Trophoblast cell (in vitro differentiated cells and primary cell): Measurements from ENCODE around the gene APOL5.

Source experiments
- DNase-seq, 2 donors: peaks; one replicate each; pipeline ENCODE4 v3.0.0-alpha.2; 2016
- H2AFZ ChIP-seq: 2 replicates; pipeline ENCODE4 v1.6.1; 2013; ENCODE audit warnings: low read length, moderate library complexity, mild to moderate bottlenecking; ENCODE audit not compliant: insufficient read depth, poor library complexity
- H2AK5ac ChIP-seq: 2 replicates; pipeline ENCODE4 v1.6.1; 2013; ENCODE audit warnings: mild to moderate bottlenecking, low read length
- H2BK120ac ChIP-seq: 2 replicates; pipeline ENCODE4 v1.6.1; 2013; ENCODE audit warnings: low read length, mild to moderate bottlenecking, moderate library complexity; ENCODE audit not compliant: insufficient read depth, poor library complexity
- H2BK12ac ChIP-seq: 2 replicates; pipeline ENCODE4 v1.6.1; 2013; ENCODE audit warnings: mild to moderate bottlenecking, low read length, moderate library complexity
- H2BK5ac ChIP-seq: 2 replicates; pipeline ENCODE4 v1.6.1; 2013; ENCODE audit warnings: low read length, low read depth, moderate library complexity, mild to moderate bottlenecking; ENCODE audit not compliant: poor library complexity
- H3K14ac ChIP-seq: 2 replicates; pipeline ENCODE4 v1.6.1; 2013; ENCODE audit warnings: mild to moderate bottlenecking, low read length
- H3K18ac ChIP-seq: 2 replicates; pipeline ENCODE4 v1.6.1; 2013; ENCODE audit warnings: mild to moderate bottlenecking, low read length
- H3K23ac ChIP-seq: 2 replicates; pipeline ENCODE4 v1.6.1; 2013; ENCODE audit warnings: low read length
- H3K27ac ChIP-seq: 2 replicates; pipeline ENCODE4 v1.5.1; 2013; ENCODE audit warnings: low read depth, mild to moderate bottlenecking, inconsistent platforms, low read length, moderate library complexity
- H3K27me3 ChIP-seq: 2 replicates; pipeline ENCODE4 v1.6.1; 2013; ENCODE audit warnings: inconsistent platforms, mild to moderate bottlenecking, low read length, moderate library complexity; ENCODE audit not compliant: insufficient read depth
- H3K36me3 ChIP-seq, 2 experiments: 1 replicate in 1 of 2; 2 replicates in 1 of 2; pipeline ENCODE4 v1.6.1; 2013; ENCODE audit warnings: low read length in 2 of 2, mild to moderate bottlenecking in 2 of 2, moderate library complexity in 1 of 2; ENCODE audit not compliant: insufficient read depth in 2 of 2, control insufficient read depth in 1 of 2
- H3K4ac ChIP-seq: 2 replicates; pipeline ENCODE4 v1.6.1; 2013; ENCODE audit warnings: low read depth, mild to moderate bottlenecking, low read length, moderate library complexity
- H3K4me1 ChIP-seq, 2 experiments: 1 replicate in 1 of 2; 2 replicates in 1 of 2; pipeline ENCODE4 v1.6.1; 2013; ENCODE audit warnings: low read length in 2 of 2, mild to moderate bottlenecking in 2 of 2, moderate library complexity in 1 of 2; ENCODE audit not compliant: insufficient read depth in 2 of 2, control insufficient read depth in 1 of 2
- H3K4me2 ChIP-seq: 2 replicates; pipeline ENCODE4 v1.6.1; 2013; ENCODE audit warnings: inconsistent platforms, mild to moderate bottlenecking, low read length, moderate library complexity
- H3K4me3 ChIP-seq: 2 replicates; pipeline ENCODE4 v1.5.1; 2013; ENCODE audit warnings: mild to moderate bottlenecking, low read depth, low read length, inconsistent platforms
- H3K79me1 ChIP-seq: one replicate; pipeline ENCODE4 v1.6.1; 2013; ENCODE audit warnings: low read length
- H3K79me2 ChIP-seq: 2 replicates; pipeline ENCODE4 v1.6.1; 2013; ENCODE audit warnings: low read length, mild to moderate bottlenecking; ENCODE audit not compliant: control insufficient read depth, insufficient read depth, poor library complexity
- H3K9ac ChIP-seq: 2 replicates; pipeline ENCODE4 v1.6.1; 2013; ENCODE audit warnings: mild to moderate bottlenecking, low read length
- H3K9me3 ChIP-seq: 2 replicates; pipeline ENCODE4 v1.6.1; 2013; ENCODE audit warnings: low read depth, mild to moderate bottlenecking, control low read depth, inconsistent platforms, low read length; ENCODE audit not compliant: insufficient read depth
- H4K12ac ChIP-seq: 2 replicates; pipeline ENCODE4 v1.6.1; 2013; ENCODE audit warnings: low read depth, mild to moderate bottlenecking, low read length, moderate library complexity
- H4K8ac ChIP-seq: 2 replicates; pipeline ENCODE4 v1.6.1; 2013; ENCODE audit warnings: low read depth, mild to moderate bottlenecking, low read length, moderate library complexity
- H4K91ac ChIP-seq: one replicate; pipeline ENCODE4 v1.6.1; 2013; ENCODE audit warnings: low read depth, mild to moderate bottlenecking, low read length, moderate library complexity
- WGBS: extraction: QIAGEN DNeasy Blood & Tissue Kit; methylation state at CpG from one replicate; pipeline ENCODE4 v1.1.7; 2013; ENCODE audit warnings: missing lambda C conversion rate; ENCODE audit not compliant: insufficient read length, insufficient coverage; ENCODE audit errors: extremely low coverage; 5-methylcytosine and 5-hydroxymethylcytosine counted together

Gene APOL5

DNA sequence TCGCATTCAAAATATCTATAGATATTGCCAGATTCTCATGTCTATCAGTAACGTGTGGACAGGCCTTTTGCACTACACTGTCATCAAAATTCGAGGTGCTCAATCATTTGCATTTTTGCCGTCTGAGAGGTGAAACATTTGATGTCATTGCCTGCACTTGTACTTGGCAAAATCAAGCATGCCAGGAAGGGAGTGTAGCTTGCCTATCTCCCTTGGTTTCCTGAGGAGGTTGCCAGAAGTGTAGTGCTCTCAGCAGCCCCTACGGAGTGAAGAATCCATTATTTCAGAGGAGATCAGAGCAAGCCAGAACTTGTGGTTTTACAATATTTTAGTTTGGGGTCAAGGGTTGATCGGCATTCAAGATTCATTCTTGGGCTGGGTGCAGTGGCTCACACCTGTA, 30.2 kb upstream of the APOL5 start:
- H3K4me2 ChIP-seq = no peak overlapping the region
- H2BK5ac ChIP-seq = no peak overlapping the region

DNA sequence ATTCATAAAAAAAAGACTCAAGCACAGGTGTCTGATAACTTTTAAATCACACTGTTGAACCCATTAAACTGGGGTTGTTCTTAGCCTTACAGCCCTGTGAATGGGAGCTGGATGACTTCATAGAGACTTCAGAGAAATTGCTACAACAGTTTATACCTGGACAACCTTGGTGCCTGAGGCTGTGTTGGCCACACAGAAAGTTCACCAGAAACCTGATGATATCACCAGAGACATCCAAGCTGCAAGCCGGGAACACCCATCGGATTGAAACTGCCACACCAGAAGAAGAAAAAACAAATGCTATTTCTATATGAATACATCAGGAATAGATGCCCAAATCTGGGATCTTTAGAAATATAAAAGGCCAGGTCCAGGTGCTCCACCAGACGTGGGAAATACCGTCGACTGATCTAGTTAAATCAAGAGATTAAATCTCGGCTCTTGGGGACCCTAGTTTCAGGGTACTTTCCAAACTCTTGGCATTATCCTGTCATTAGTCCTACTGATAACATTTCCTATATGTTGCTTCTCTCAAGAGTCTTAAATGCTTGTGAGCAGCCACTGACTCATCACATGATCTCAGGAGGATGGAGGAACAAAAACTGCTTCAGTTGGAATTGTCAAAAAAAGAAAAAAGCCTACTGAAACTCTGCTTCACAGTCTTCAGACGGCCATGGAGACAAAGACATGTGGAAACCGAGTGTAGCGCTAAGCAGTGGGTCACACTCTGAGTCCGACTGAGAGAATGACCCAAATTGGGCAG, 28.6 kb upstream of the APOL5 start:
- H3K79me2 ChIP-seq = no peaks in the 10 kb centered on the region
- H2BK12ac ChIP-seq = no peak overlapping the region
- H3K27ac ChIP-seq = no peak overlapping the region
- no peak overlapping the region for H2AK5ac ChIP-seq
- no peak overlapping the region for H3K18ac ChIP-seq
- H3K79me1 ChIP-seq = no peaks in the 10 kb centered on the region
- H3K23ac ChIP-seq = no peak overlapping the region
- no peak overlapping the region for H4K8ac ChIP-seq
- H3K4me2 ChIP-seq = no peak overlapping the region
- peak in 1 of 2 donors; percentile 18 for DNase-seq
- no peaks in the 10 kb centered on the region for H3K4me1 ChIP-seq
- no peaks in the 10 kb centered on the region for H3K9me3 ChIP-seq
- H2BK5ac ChIP-seq = no peak overlapping the region
- no peak overlapping the region for H2AFZ ChIP-seq
- no peak overlapping the region for H2BK120ac ChIP-seq
- H3K27me3 ChIP-seq = no peaks in the 10 kb centered on the region
- no peak overlapping the region for H4K12ac ChIP-seq
- H4K91ac ChIP-seq = no peak overlapping the region
- H3K36me3 ChIP-seq = no peaks in the 10 kb centered on the region
- no peak overlapping the region for H3K4ac ChIP-seq
- H3K4me3 ChIP-seq = no peak overlapping the region
- H3K14ac ChIP-seq = no peak overlapping the region
- no CpG with 5 or more reads among the region's 10 CpGs for WGBS
- no peak overlapping the region for H3K9ac ChIP-seq

More for the DNA sequence above, 30.2 kb upstream of the APOL5 start:
- no peak overlapping the region for H4K8ac ChIP-seq
- no peak overlapping the region for H4K91ac ChIP-seq
- H3K9me3 ChIP-seq = no peaks in the 10 kb centered on the region
- H2AFZ ChIP-seq = no peak overlapping the region
- no peak overlapping the region for H2BK12ac ChIP-seq
- no peaks in the 10 kb centered on the region for H3K79me2 ChIP-seq
- no peaks in the 10 kb centered on the region for H3K27me3 ChIP-seq
- H3K27ac ChIP-seq = no peak overlapping the region
- H2AK5ac ChIP-seq = no peak overlapping the region
- no peak overlapping the region for H2BK120ac ChIP-seq
- WGBS = no CpG with 5 or more reads among the region's 6 CpGs
- H4K12ac ChIP-seq = no peak overlapping the region
- H3K4me1 ChIP-seq = no peaks in the 10 kb centered on the region
- no peak overlapping the region for H3K14ac ChIP-seq
- DNase-seq = no peak
- no peaks in the 10 kb centered on the region for H3K79me1 ChIP-seq
- H3K36me3 ChIP-seq = no peaks in the 10 kb centered on the region
- no peak overlapping the region for H3K18ac ChIP-seq
- H3K23ac ChIP-seq = no peak overlapping the region
- H3K9ac ChIP-seq = no peak overlapping the region
- H3K4ac ChIP-seq = no peak overlapping the region
- H3K4me3 ChIP-seq = no peak overlapping the region

DNA sequence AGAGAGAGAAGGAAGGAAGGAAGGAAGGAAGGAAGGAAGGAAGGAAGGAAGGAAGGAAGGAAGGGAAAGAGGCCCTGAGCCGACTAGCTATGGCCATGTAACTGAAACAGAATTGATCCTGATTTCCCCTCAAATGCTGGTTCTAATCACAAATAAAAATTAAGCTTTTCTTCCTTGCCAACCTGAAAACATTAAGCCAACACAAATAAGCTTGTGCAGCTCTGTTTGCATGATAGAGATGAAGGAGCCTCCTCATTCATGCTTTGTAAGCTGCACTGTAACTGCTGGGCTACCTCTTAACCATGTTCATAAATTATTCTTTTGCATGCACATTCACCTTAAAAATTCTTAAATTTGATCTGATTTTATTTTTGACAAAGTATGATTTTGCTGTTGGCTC, 27.7 kb upstream of the APOL5 start:
- no peak overlapping the region for H3K4me2 ChIP-seq
- H3K4ac ChIP-seq = no peak overlapping the region
- no peak for DNase-seq
- H4K91ac ChIP-seq = no peak overlapping the region
- H3K79me2 ChIP-seq = no peaks in the 10 kb centered on the region
- H3K27me3 ChIP-seq = no peaks in the 10 kb centered on the region
- H2BK5ac ChIP-seq = no peak overlapping the region
- no peak overlapping the region for H2BK120ac ChIP-seq
- no peak overlapping the region for H3K27ac ChIP-seq
- H4K12ac ChIP-seq = no peak overlapping the region
- H2AK5ac ChIP-seq = no peak overlapping the region
- no peak overlapping the region for H3K18ac ChIP-seq
- H2AFZ ChIP-seq = no peak overlapping the region
- H3K4me1 ChIP-seq = no peaks in the 10 kb centered on the region
- H3K9me3 ChIP-seq = no peaks in the 10 kb centered on the region
- H3K9ac ChIP-seq = no peak overlapping the region
- H3K14ac ChIP-seq = no peak overlapping the region
- H2BK12ac ChIP-seq = no peak overlapping the region
- no peaks in the 10 kb centered on the region for H3K36me3 ChIP-seq
- no peaks in the 10 kb centered on the region for H3K79me1 ChIP-seq
- no peak overlapping the region for H4K8ac ChIP-seq
- WGBS = no CpG with 5 or more reads among the region's 1 CpG
- no peak overlapping the region for H3K23ac ChIP-seq
- H3K4me3 ChIP-seq = no peak overlapping the region

DNA sequence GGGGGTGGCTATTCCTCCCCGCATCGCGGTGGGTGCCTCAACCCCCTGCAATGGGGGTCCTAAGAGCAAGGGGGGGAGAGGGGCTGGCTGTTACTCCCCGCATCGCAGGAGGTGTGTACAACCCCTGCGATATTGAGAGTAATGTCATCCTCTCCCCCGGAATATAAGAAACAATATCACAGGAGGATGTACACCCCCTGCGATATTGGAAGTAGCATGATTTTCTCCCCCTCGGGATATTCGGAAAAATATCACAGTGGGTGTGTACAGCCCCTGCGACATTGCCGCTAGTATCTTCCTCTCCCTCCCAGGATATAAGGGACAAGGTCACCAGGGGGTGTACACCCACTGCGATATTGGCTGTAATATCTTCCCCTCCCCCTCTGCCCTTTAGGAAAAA, 22.5 kb upstream of the APOL5 start:
- no peak overlapping the region for H2BK5ac ChIP-seq
- H2AK5ac ChIP-seq = no peak overlapping the region
- H4K8ac ChIP-seq = no peak overlapping the region
- no peak overlapping the region for H3K4me2 ChIP-seq
- no peak overlapping the region for H3K18ac ChIP-seq
- H3K79me2 ChIP-seq = no peaks in the 10 kb centered on the region
- H3K4me1 ChIP-seq = no peaks in the 10 kb centered on the region
- no peak overlapping the region for H2BK120ac ChIP-seq
- H3K27ac ChIP-seq = no peak overlapping the region
- H3K4ac ChIP-seq = no peak overlapping the region
- H4K12ac ChIP-seq = no peak overlapping the region
- no peak overlapping the region for H3K9ac ChIP-seq
- H2AFZ ChIP-seq = no peak overlapping the region
- H3K9me3 ChIP-seq = no peaks in the 10 kb centered on the region
- no peak for DNase-seq
- no peak overlapping the region for H3K23ac ChIP-seq
- H3K27me3 ChIP-seq = no peaks in the 10 kb centered on the region
- H2BK12ac ChIP-seq = no peak overlapping the region
- no CpG with 5 or more reads among the region's 13 CpGs for WGBS
- H3K4me3 ChIP-seq = no peak overlapping the region
- no peak overlapping the region for H3K14ac ChIP-seq
- H3K79me1 ChIP-seq = no peaks in the 10 kb centered on the region
- H3K36me3 ChIP-seq = no peaks in the 10 kb centered on the region
- no peak overlapping the region for H4K91ac ChIP-seq
